HCT116 (cell line): ENCODE measurements around the gene ZNF10. TPM values are rescaled to one million over a fixed set of nuclear protein-coding genes. Genes with fewer than 3 reads are reported as not detected.

Experiments used
- ATAC-seq: fragments of 200-7000 bp; cut with Tn5 transposase; 2 replicates; pipeline ENCODE4 v1.9.1; 2020; ENCODE audit warnings: mild to moderate bottlenecking, moderate library complexity
- BruUV-seq: library from RNA; stranded (reverse); fragments of 400-500 nt; replicated peaks from 2 replicates; lab custom pipeline; 2021; lab: Mats Ljungman, UMichigan
- CTCF ChIA-PET: fragments of 300-600 bp; sonication (Branson Sonifier 250); formaldehyde crosslinking; loops from one replicate; lab custom pipeline; 2021; ENCODE audit warnings: antibody characterized with exemption; lab: Charles Lee
- POLR2A ChIA-PET: fragments of 300-600, 350-600 bp; sonication (Branson Sonifier 250); formaldehyde crosslinking; loops from one replicate; lab custom pipeline; 2021; ENCODE audit warnings: antibody characterized with exemption; lab: Charles Lee
- RAD21 ChIA-PET, 2 experiments: fragments of 300-600 bp; sonication (Branson Sonifier 250); formaldehyde crosslinking; loops; one replicate each; lab custom pipeline; 2023; ENCODE audit warnings: low total read pairs in 2 of 2; ENCODE audit not compliant: uncharacterized antibody in 2 of 2, unreplicated experiment in 2 of 2, low non-redundant PET in 1 of 2; lab: Charles Lee
- DNase-seq: peaks from one replicate; pipeline ENCODE4 v3.0.0-alpha.2; 2010; ENCODE audit warnings: low read depth, low spot score
- H2AFZ ChIP-seq: fragments of 200-600 bp; shearing (Covaris generic), sonication (generic); 2 replicates; pipeline ENCODE4 v1.6.1; 2017; ENCODE audit warnings: low read depth, mixed run types, mixed read lengths, antibody characterized with exemption, low read length; ENCODE audit not compliant: poor library complexity, severe bottlenecking
- H3K27ac ChIP-seq: 2 replicates; pipeline ENCODE4 v1.5.1; 2012; ENCODE audit warnings: low read depth, low read length
- H3K27me3 ChIP-seq: fragments of 200-600 bp; sonication (generic); 2 replicates; pipeline ENCODE4 v1.6.1; 2016; ENCODE audit warnings: mixed run types, low read length, mixed read lengths; ENCODE audit not compliant: insufficient read depth
- H3K36me3 ChIP-seq, 2 experiments: fragments of 200-500 bp in 1 of 2; fragments of 200-600 bp in 1 of 2; sonication (Bioruptor generic) in 1 of 2; sonication (generic) in 1 of 2; 2 replicates each; pipeline versions ENCODE4 v1.5.1 to v1.6.1; 2014 to 2016; ENCODE audit warnings: low read length in 2 of 2, inconsistent platforms in 1 of 2, mixed read lengths in 1 of 2, mixed run types in 1 of 2; ENCODE audit not compliant: insufficient read depth in 2 of 2, control insufficient read depth in 1 of 2
- H3K4me1 ChIP-seq, 2 experiments: fragments of 200-600 bp in 1 of 2; sonication (generic) in 1 of 2; 2 replicates each; pipeline versions ENCODE4 v1.5.1 to v1.6.1; 2012 to 2017; ENCODE audit warnings: low read length in 2 of 2, inconsistent platforms in 1 of 2, mild to moderate bottlenecking in 1 of 2, mixed read lengths in 1 of 2, mixed run types in 1 of 2, moderate library complexity in 1 of 2; ENCODE audit not compliant: insufficient read depth in 2 of 2, control insufficient read depth in 1 of 2
- H3K4me2 ChIP-seq: fragments of 200-600 bp; sonication (generic); 2 replicates; pipeline ENCODE4 v1.6.1; 2017; ENCODE audit warnings: mixed run types, low read length, mixed read lengths
- H3K4me3 ChIP-seq, 2 experiments: fragments of 200-600 bp in 1 of 2; sonication (generic) in 1 of 2; replicated peaks in 1 of 2; 2 replicates each; pipeline ENCODE4 v1.5.1; 2011 to 2016; ENCODE audit warnings: low read length in 2 of 2, control low read depth in 1 of 2, low read depth in 1 of 2, mild to moderate bottlenecking in 1 of 2, mixed read lengths in 1 of 2, mixed run types in 1 of 2
- H3K79me2 ChIP-seq: fragments of 200-600 bp; sonication (generic); 2 replicates; pipeline ENCODE4 v1.6.1; 2017; ENCODE audit warnings: mild to moderate bottlenecking, mixed run types, low read length, moderate library complexity, mixed read lengths; ENCODE audit not compliant: insufficient read depth
- H3K9ac ChIP-seq: fragments of 200-600 bp; sonication (generic); 2 replicates; pipeline ENCODE4 v1.6.1; 2016; ENCODE audit warnings: low read length, mixed read lengths
- H3K9me2 ChIP-seq: fragments of 200-600 bp; sonication (generic), shearing (Covaris generic); 2 replicates; pipeline ENCODE4 v1.6.1; 2017; ENCODE audit warnings: mixed run types, mild to moderate bottlenecking, moderate library complexity; ENCODE audit not compliant: insufficient read depth
- H3K9me3 ChIP-seq, 2 experiments: fragments of 200-500 bp in 1 of 2; fragments of 200-600 bp in 1 of 2; sonication (Bioruptor generic) in 1 of 2; sonication (generic) in 1 of 2; 2 replicates each; pipeline ENCODE4 v1.6.1; 2014 to 2017; ENCODE audit warnings: low read length in 2 of 2, mixed read lengths in 2 of 2, inconsistent platforms in 1 of 2, low read depth in 1 of 2, mild to moderate bottlenecking in 1 of 2, mixed run types in 1 of 2, moderate library complexity in 1 of 2; ENCODE audit not compliant: control insufficient read depth in 1 of 2, insufficient read depth in 1 of 2
- H4K20me1 ChIP-seq: fragments of 200-600 bp; sonication (generic), shearing (Covaris generic); 2 replicates; pipeline ENCODE4 v1.6.1; 2017; ENCODE audit warnings: mixed run types, mild to moderate bottlenecking, moderate library complexity; ENCODE audit not compliant: insufficient read depth
- SP1 ChIP-seq: IDR thresholded peaks from 2 replicates; pipeline ENCODE4 v1.6.1; 2012; ENCODE audit warnings: low read depth
- intact Hi-C: fragments of 100-400 bp; cut with micrococcal nuclease; formaldehyde crosslinking; loops from 2 replicates; pipeline ENCODE4 v1.10.0; 2022
- total RNA-seq: library from RNA; stranded (reverse); gene quantifications from one replicate; pipeline ENCODE4 v1.2.1, GENCODE V29; 2021; ENCODE audit not compliant: unreplicated experiment
- TF ChIP-seq, protein P1 (sequence below): IDR thresholded peaks from 2 replicates; pipeline ENCODE4 v1.6.1; 2011; ENCODE audit warnings: mild to moderate bottlenecking, low read length, moderate library complexity; ENCODE audit not compliant: insufficient replicate concordance; ENCODE audit errors: extremely low read depth
- TF ChIP-seq, protein P2 (sequence below), 3 experiments: fragments of 200-600 bp in 1 of 3; sonication (generic) in 1 of 3; IDR thresholded peaks in 2 of 3; conservative IDR thresholded peaks in 1 of 3; 2 replicates each; pipeline ENCODE4 v1.5.1; 2012 to 2017; ENCODE audit warnings: low read depth in 2 of 3, low read length in 2 of 3, antibody characterized with exemption in 1 of 3, borderline replicate concordance in 1 of 3, control low read depth in 1 of 3, mild to moderate bottlenecking in 1 of 3, mixed read lengths in 1 of 3, mixed run types in 1 of 3, moderate library complexity in 1 of 3; ENCODE audit not compliant: insufficient read depth in 1 of 3

Gene ZNF10
- total RNA-seq, 1 experiment from 2014 or later = not detected

DNA sequence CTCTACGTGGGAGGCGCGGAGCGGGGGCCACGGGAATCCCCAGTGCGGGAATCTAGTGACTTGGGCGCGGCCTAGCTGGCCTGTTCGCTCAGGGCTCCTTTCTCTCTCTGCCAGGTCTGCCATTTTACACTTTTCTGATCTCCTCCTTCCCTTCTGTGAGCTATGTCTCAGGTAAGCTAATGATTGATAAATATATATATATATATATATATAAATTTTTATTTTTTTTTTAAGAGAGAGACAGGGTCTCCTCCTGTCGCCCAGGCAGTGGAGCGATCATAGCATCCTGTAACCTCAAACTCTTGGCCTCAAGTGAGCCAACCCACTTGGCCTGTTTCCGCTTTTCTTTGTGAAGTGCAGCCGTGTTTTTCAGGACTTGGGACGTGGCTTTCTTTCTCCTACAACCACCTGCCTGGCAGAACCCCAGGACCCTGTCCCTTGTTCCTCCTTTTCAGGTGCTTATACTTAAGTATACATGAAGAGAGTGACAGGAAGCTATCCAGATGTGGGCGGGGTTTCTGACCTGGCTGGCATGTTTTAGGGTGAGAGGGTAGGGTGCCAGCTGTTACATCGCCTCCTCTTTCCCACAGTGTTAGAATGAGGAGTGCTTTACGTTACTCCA, 49.2 kb upstream of the ZNF10 start:
- POLR2A ChIA-PET = no interaction called here
- DNase-seq = no peak
- ATAC-seq = no peak
- Histone ChIP-seq H3K4me2 (no peak overlapping the region), H3K36me3 (no peaks in the 10 kb centered on the region), H3K27me3 (no peaks in the 10 kb centered on the region), H3K9ac (no peak overlapping the region), H4K20me1 (no peaks in the 10 kb centered on the region), H2AFZ (no peak overlapping the region), H3K9me2 (no peaks in the 10 kb centered on the region), H3K27ac (no peak overlapping the region), H3K4me1 (no peaks in the 10 kb centered on the region), H3K79me2 (no peaks in the 10 kb centered on the region), H3K9me3 (peaks cover 7 to 10% of the 10 kb centered on the region in 2 experiments; a peak in 2 of 4 replicates), H3K4me3 (no peak overlapping the region)
- no TSS peak for BruUV-seq
- no peak for TF ChIP-seq SP1
- TF ChIP-seq, protein P1, sequence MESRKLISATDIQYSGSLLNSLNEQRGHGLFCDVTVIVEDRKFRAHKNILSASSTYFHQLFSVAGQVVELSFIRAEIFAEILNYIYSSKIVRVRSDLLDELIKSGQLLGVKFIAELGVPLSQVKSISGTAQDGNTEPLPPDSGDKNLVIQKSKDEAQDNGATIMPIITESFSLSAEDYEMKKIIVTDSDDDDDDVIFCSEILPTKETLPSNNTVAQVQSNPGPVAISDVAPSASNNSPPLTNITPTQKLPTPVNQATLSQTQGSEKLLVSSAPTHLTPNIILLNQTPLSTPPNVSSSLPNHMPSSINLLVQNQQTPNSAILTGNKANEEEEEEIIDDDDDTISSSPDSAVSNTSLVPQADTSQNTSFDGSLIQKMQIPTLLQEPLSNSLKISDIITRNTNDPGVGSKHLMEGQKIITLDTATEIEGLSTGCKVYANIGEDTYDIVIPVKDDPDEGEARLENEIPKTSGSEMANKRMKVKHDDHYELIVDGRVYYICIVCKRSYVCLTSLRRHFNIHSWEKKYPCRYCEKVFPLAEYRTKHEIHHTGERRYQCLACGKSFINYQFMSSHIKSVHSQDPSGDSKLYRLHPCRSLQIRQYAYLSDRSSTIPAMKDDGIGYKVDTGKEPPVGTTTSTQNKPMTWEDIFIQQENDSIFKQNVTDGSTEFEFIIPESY = no peak
- TF ChIP-seq, protein P2, sequence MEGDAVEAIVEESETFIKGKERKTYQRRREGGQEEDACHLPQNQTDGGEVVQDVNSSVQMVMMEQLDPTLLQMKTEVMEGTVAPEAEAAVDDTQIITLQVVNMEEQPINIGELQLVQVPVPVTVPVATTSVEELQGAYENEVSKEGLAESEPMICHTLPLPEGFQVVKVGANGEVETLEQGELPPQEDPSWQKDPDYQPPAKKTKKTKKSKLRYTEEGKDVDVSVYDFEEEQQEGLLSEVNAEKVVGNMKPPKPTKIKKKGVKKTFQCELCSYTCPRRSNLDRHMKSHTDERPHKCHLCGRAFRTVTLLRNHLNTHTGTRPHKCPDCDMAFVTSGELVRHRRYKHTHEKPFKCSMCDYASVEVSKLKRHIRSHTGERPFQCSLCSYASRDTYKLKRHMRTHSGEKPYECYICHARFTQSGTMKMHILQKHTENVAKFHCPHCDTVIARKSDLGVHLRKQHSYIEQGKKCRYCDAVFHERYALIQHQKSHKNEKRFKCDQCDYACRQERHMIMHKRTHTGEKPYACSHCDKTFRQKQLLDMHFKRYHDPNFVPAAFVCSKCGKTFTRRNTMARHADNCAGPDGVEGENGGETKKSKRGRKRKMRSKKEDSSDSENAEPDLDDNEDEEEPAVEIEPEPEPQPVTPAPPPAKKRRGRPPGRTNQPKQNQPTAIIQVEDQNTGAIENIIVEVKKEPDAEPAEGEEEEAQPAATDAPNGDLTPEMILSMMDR (IDR thresholded peaks at IDR 0.05 in 2 of 3, conservative IDR thresholded peaks at IDR 0.05 in 1 of 3; ENCODE audit: borderline replicate concordance in 1 of 3, insufficient read depth in 1 of 3, low read depth in 2 of 3, low read length in 2 of 3) = no peak
- intact Hi-C loops = no loop called here
- CTCF ChIA-PET = no interaction called here
- RAD21 ChIA-PET = no interaction called here
